ENCODE measurements around the gene COX20.

Gene COX20

GRCh38 chr1:244854865-244855578 is 19.6 kb downstream of the COX20 start:
- no peak for TF ChIP-seq SPI1 (IDR thresholded peaks at IDR 0.05; ENCODE audit: low read depth, low read length)
- TF ChIP-seq POLR2AphosphoS5 (IDR thresholded peaks at IDR 0.05; ENCODE audit: low read depth, low read length): no peak
- no peak for TF ChIP-seq TAF1 (IDR thresholded peaks at IDR 0.05; ENCODE audit: low read depth, low read length)
- TF ChIP-seq PAX5 (IDR thresholded peaks at IDR 0.05; ENCODE audit: insufficient read depth, low read length, severe bottlenecking): no peak
- no peak for TF ChIP-seq POU2F2 (IDR thresholded peaks at IDR 0.05; ENCODE audit: low read depth, low read length)
- TF ChIP-seq POLR2A (IDR thresholded peaks at IDR 0.05; ENCODE audit: low read depth, low read length): no peak
- DNase-seq (ENCODE audit: insufficient read length, low spot score) (no peak), FAIRE-seq (no peak)

DNA sequence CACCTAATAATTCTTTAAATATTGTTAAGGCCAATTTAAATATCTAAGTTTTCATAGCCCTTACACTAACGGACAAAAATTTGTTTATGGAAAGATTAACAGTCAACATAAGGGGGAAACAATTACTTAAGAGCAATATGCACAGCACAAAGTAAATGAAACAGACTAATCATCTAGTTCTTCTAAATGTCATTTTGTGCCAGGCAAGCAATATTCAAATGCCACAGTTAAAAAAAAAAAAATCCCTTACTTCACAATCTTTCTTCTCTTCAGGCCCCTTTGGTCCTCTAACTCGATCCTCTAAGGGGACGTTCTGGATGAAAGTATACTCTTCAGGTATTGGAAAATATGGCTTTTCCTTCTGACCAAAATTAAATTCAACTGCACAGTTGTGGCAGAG is 22.3 kb downstream of the COX20 start:
- FAIRE-seq (no peak), DNase-seq (ENCODE audit: insufficient read length, low spot score) (no peak)
- TF ChIP-seq POLR2A (IDR thresholded peaks at IDR 0.05; ENCODE audit: low read depth, low read length): no peak
- TF ChIP-seq SPI1 (IDR thresholded peaks at IDR 0.05; ENCODE audit: low read depth, low read length): no peak
- no peak for TF ChIP-seq TAF1 (IDR thresholded peaks at IDR 0.05; ENCODE audit: low read depth, low read length)
- TF ChIP-seq POLR2AphosphoS5 (IDR thresholded peaks at IDR 0.05; ENCODE audit: low read depth, low read length): no peak
- no peak for TF ChIP-seq PAX5 (IDR thresholded peaks at IDR 0.05; ENCODE audit: insufficient read depth, low read length, severe bottlenecking)
- TF ChIP-seq POU2F2 (IDR thresholded peaks at IDR 0.05; ENCODE audit: low read depth, low read length): no peak

DNA sequence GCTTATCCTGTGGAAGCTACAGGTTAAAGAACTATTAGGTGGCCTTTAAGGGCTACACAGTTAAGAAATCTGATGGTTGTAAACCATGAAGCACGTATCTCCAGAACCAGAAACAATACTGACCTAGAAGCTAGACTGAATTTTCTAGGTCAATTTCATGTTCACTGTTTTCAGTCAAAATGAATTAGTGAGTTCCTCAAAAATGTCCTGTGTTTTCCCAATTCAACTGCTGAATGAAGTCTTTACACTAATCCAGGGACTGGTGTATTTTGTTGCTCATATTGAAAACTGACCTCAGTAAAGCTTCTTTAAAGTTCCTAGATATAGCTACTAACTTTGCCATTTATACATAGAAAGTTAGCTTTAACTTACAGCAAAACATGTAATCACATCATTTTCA is 22.9 kb downstream of the COX20 start:
- FAIRE-seq (no peak), DNase-seq (ENCODE audit: insufficient read length, low spot score) (no peak)
- TF ChIP-seq POLR2AphosphoS5 (IDR thresholded peaks at IDR 0.05; ENCODE audit: low read depth, low read length) (no peak), PAX5 (IDR thresholded peaks at IDR 0.05; ENCODE audit: insufficient read depth, low read length, severe bottlenecking) (no peak), SPI1 (IDR thresholded peaks at IDR 0.05; ENCODE audit: low read depth, low read length) (no peak), TAF1 (IDR thresholded peaks at IDR 0.05; ENCODE audit: low read depth, low read length) (no peak), POU2F2 (IDR thresholded peaks at IDR 0.05; ENCODE audit: low read depth, low read length) (no peak), POLR2A (IDR thresholded peaks at IDR 0.05; ENCODE audit: low read depth, low read length) (no peak)

DNA sequence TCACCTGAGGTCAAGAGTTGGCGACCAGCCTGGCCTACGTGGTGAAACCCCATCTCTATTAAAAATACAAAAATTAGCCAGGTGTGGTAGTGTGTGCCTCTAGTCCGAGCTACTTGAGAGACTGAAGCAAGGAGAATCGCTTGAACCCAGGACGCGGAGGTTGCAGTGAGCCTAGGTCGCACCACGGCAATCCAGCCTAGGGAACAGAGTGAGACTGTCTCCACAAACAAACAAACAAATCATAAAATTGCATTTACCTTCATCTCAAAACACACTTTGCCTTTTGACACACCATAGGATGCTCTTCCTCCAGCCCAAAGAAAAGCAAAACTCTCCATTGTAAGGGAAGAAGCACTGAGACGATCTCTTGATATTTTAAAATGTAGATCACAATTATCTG is 24.6 kb downstream of the COX20 start:
- no peak for TF ChIP-seq PAX5 (IDR thresholded peaks at IDR 0.05; ENCODE audit: insufficient read depth, low read length, severe bottlenecking)
- no peak for TF ChIP-seq POLR2AphosphoS5 (IDR thresholded peaks at IDR 0.05; ENCODE audit: low read depth, low read length)
- TF ChIP-seq POU2F2 (IDR thresholded peaks at IDR 0.05; ENCODE audit: low read depth, low read length): no peak
- no peak for TF ChIP-seq SPI1 (IDR thresholded peaks at IDR 0.05; ENCODE audit: low read depth, low read length)
- TF ChIP-seq POLR2A (IDR thresholded peaks at IDR 0.05; ENCODE audit: low read depth, low read length): no peak
- TF ChIP-seq TAF1 (IDR thresholded peaks at IDR 0.05; ENCODE audit: low read depth, low read length): no peak
- FAIRE-seq (no peak), DNase-seq (ENCODE audit: insufficient read length, low spot score) (no peak)

GRCh38 chr1:244860914-244861610 is 25.6 kb downstream of the COX20 start:
- TF ChIP-seq SPI1 (IDR thresholded peaks at IDR 0.05; ENCODE audit: low read depth, low read length) (no peak), POU2F2 (IDR thresholded peaks at IDR 0.05; ENCODE audit: low read depth, low read length) (no peak), POLR2A (IDR thresholded peaks at IDR 0.05; ENCODE audit: low read depth, low read length) (no peak), PAX5 (IDR thresholded peaks at IDR 0.05; ENCODE audit: insufficient read depth, low read length, severe bottlenecking) (no peak), POLR2AphosphoS5 (IDR thresholded peaks at IDR 0.05; ENCODE audit: low read depth, low read length) (no peak), TAF1 (IDR thresholded peaks at IDR 0.05; ENCODE audit: low read depth, low read length) (no peak)
- no peak for FAIRE-seq
- no peak for DNase-seq (ENCODE audit: insufficient read length, low spot score)

GRCh38 chr1:244861683-244862082 is 26.2 kb downstream of the COX20 start:
- TF ChIP-seq POU2F2 (IDR thresholded peaks at IDR 0.05; ENCODE audit: low read depth, low read length): no peak
- no peak for TF ChIP-seq SPI1 (IDR thresholded peaks at IDR 0.05; ENCODE audit: low read depth, low read length)
- TF ChIP-seq TAF1 (IDR thresholded peaks at IDR 0.05; ENCODE audit: low read depth, low read length): no peak
- no peak for TF ChIP-seq PAX5 (IDR thresholded peaks at IDR 0.05; ENCODE audit: insufficient read depth, low read length, severe bottlenecking)
- no peak for TF ChIP-seq POLR2AphosphoS5 (IDR thresholded peaks at IDR 0.05; ENCODE audit: low read depth, low read length)
- no peak for TF ChIP-seq POLR2A (IDR thresholded peaks at IDR 0.05; ENCODE audit: low read depth, low read length)
- no peak for FAIRE-seq
- no peak for DNase-seq (ENCODE audit: insufficient read length, low spot score)

- DNase-seq (ENCODE audit: insufficient read length, low spot score): no peak
- no peak for FAIRE-seq
- no peak for TF ChIP-seq POLR2AphosphoS5 (IDR thresholded peaks at IDR 0.05; ENCODE audit: low read depth, low read length)
- TF ChIP-seq PAX5 (IDR thresholded peaks at IDR 0.05; ENCODE audit: insufficient read depth, low read length, severe bottlenecking): no peak
- no peak for TF ChIP-seq SPI1 (IDR thresholded peaks at IDR 0.05; ENCODE audit: low read depth, low read length)
- no peak for TF ChIP-seq POLR2A (IDR thresholded peaks at IDR 0.05; ENCODE audit: low read depth, low read length)
- no peak for TF ChIP-seq TAF1 (IDR thresholded peaks at IDR 0.05; ENCODE audit: low read depth, low read length)
- no peak for TF ChIP-seq POU2F2 (IDR thresholded peaks at IDR 0.05; ENCODE audit: low read depth, low read length)
Measured at GRCh38 chr1:244862354-244862698, 26.9 kb downstream of the COX20 start.

DNA sequence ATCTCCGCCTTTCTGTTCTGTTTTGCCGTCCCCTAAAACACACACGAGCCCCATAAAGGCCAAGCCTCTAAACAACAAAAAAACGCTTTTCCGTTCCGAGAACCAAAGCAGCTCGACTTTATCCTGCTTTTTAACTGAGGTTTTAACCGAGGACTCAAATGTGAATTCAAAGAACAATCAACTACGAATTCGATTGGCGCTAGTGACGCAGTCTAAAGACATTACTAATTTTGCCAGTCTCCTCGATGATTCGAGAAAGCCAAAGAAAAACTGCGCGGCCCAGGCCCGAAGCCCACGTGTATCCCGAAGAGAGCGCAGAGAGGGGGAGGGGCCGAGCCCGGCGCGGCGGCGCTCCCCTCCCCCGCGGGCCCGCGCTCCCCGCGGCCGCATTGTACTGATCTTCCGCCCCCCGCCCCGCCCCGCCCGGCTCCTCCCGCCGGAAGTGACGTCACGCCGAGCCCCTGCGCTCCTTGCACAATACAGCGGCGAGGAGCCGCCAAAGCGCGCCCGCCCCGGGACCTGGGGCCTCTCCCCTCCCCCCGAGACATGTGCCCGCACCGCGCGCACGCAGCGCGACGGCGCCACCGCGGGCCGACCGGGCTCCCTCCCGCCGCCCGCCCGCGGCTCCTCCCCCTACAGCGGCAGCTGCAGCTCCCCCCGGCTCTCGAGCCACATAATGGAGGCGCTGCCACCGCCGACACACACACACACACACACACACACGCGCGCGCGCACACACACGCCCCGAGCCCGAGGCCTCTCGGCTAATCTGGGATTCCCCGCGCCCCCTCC is 27.4 kb downstream of the COX20 start:
- DNase-seq (ENCODE audit: insufficient read length, low spot score) (peak; percentile 74), FAIRE-seq (peak; percentile 82)
- TF ChIP-seq SPI1 (IDR thresholded peaks at IDR 0.05; ENCODE audit: low read depth, low read length): no peak
- TF ChIP-seq TAF1 (IDR thresholded peaks at IDR 0.05; ENCODE audit: low read depth, low read length): peak; percentile 51
- peak; percentile 74 for TF ChIP-seq PAX5 (IDR thresholded peaks at IDR 0.05; ENCODE audit: insufficient read depth, low read length, severe bottlenecking)
- no peak for TF ChIP-seq POU2F2 (IDR thresholded peaks at IDR 0.05; ENCODE audit: low read depth, low read length)
- peak; percentile 65; the same call in 1 of the 2 replicates for TF ChIP-seq POLR2AphosphoS5 (IDR thresholded peaks at IDR 0.05; ENCODE audit: low read depth, low read length)

Data from GM12891 (cell line).